HG03558 (cell line): ENCODE data around the gene BLVRA.
"Not testable (repeated sequence)": the region's sequence is repeated elsewhere in the genome, so short reads cannot be mapped to it uniquely, and the experiment has no call there.

ENCODE experiments used
- ATAC-seq: cut with Tn5 transposase; IDR thresholded peaks from one replicate; pipeline ENCODE4 v1.9.1; 2021; ENCODE audit warnings: moderate number of reproducible peaks; ENCODE audit not compliant: unreplicated experiment; ENCODE audit errors: extremely low read depth

BLVRA gene

GRCh38 chr7:43758029-43758821, at the start of gene BLVRA:
TSS of gene BLVRA (plus strand) at chr7:43758680. CDS start at chr7:43771159, 12,479 bp downstream.
- peak; percentile 30 for ATAC-seq

- no peak for ATAC-seq
These were observed 47.0 kb upstream of the BLVRA start for GRCh38 chr7:43711503-43711902.

- not testable (repeated sequence) for ATAC-seq
These were observed 42.5 kb upstream of the BLVRA start for GRCh38 chr7:43715966-43716365.

- no peak for ATAC-seq
These were observed 41.9 kb upstream of the BLVRA start for GRCh38 chr7:43716598-43716997.

- ATAC-seq = no peak
These were observed 37.2 kb upstream of the BLVRA start for GRCh38 chr7:43721193-43721806.

GRCh38 chr7:43723007-43723341, 35.5 kb upstream of the BLVRA start:
- no peak for ATAC-seq

GRCh38 chr7:43725251-43725650, 33.2 kb upstream of the BLVRA start:
- no peak for ATAC-seq

GRCh38 chr7:43726466-43726865, 32.0 kb upstream of the BLVRA start:
- no peak for ATAC-seq

- no peak for ATAC-seq
These were observed 31.5 kb upstream of the BLVRA start for GRCh38 chr7:43727003-43727402.

GRCh38 chr7:43727494-43727893, 31.0 kb upstream of the BLVRA start:
- no peak for ATAC-seq

GRCh38 chr7:43729214-43729923, 29.1 kb upstream of the BLVRA start, which contains the start of gene COA1:
TSS of gene COA1 (minus strand) at chr7:43729523. CDS start at chr7:43648614, 80,909 bp downstream.
- peak; percentile 51 for ATAC-seq

GRCh38 chr7:43729924-43730248, 28.6 kb upstream of the BLVRA start:
- peak; percentile 8 for ATAC-seq

GRCh38 chr7:43731494-43731893, 27.0 kb upstream of the BLVRA start:
- not testable (repeated sequence) for ATAC-seq

GRCh38 chr7:43734575-43735332, 23.7 kb upstream of the BLVRA start:
- ATAC-seq = not testable (repeated sequence)

- ATAC-seq = peak; percentile 7
These were observed 23.1 kb upstream of the BLVRA start for GRCh38 chr7:43735403-43735801.

- ATAC-seq = peak; percentile 67
These were observed 22.5 kb upstream of the BLVRA start for GRCh38 chr7:43735802-43736603.

- ATAC-seq = no peak
These were observed 20.9 kb upstream of the BLVRA start for GRCh38 chr7:43737467-43738127.

GRCh38 chr7:43742692-43743091, 15.8 kb upstream of the BLVRA start:
- no peak for ATAC-seq
